CD4-positive, CD25-positive, alpha-beta regulatory T cell (primary cell): ENCODE data around the gene SEC31A. TPM values are rescaled to one million over a fixed set of nuclear protein-coding genes. Genes with fewer than 3 reads are reported as not detected.

Experiments
- ATAC-seq, 2 donors: fragments of 150-1000 bp; cut with Tn5 transposase; one replicate each; pipeline ENCODE4 v1.10.0; 2021; ENCODE audit warnings: low read depth in 2 of 2, moderate number of reproducible peaks in 2 of 2, moderate library complexity in 1 of 2
- DNase-seq, 3 donors: peaks; one replicate each; pipeline versions ENCODE4 v3.0.0 to v3.0.0-alpha.2; 2012 to 2022; ENCODE audit warnings: mixed read lengths in 1 of 3
- H3K27ac ChIP-seq: one replicate; pipeline ENCODE4 v1.7.0; 2013; ENCODE audit warnings: mild to moderate bottlenecking, low read length; ENCODE audit not compliant: insufficient read depth, poor library complexity, severe bottlenecking
- H3K27me3 ChIP-seq: one replicate; pipeline ENCODE4 v1.7.0; 2013; ENCODE audit warnings: low read length; ENCODE audit not compliant: control insufficient read depth, insufficient read depth
- H3K36me3 ChIP-seq: one replicate; pipeline ENCODE4 v1.7.0; 2013; ENCODE audit warnings: mild to moderate bottlenecking, low read length, moderate library complexity; ENCODE audit not compliant: control insufficient read depth, insufficient read depth
- H3K4me1 ChIP-seq: 2 replicates; pipeline ENCODE4 v1.7.0; 2013; ENCODE audit warnings: mild to moderate bottlenecking, low read length; ENCODE audit not compliant: insufficient read depth, control insufficient read depth, poor library complexity, severe bottlenecking
- H3K4me3 ChIP-seq: one replicate; pipeline ENCODE4 v1.7.0; 2013; ENCODE audit warnings: low read depth, mild to moderate bottlenecking, low read length, moderate library complexity
- H3K9me3 ChIP-seq, 2 experiments: 1 replicate in 1 of 2; 2 replicates in 1 of 2; pipeline ENCODE4 v1.7.0; 2013; ENCODE audit warnings: low read length in 2 of 2, mild to moderate bottlenecking in 1 of 2, moderate library complexity in 1 of 2; ENCODE audit not compliant: control insufficient read depth in 2 of 2
- H3K27ac Mint-ChIP-seq, 3 donors: one replicate each; pipeline ENCODE4 v1.8.0; 2020 to 2022; ENCODE audit warnings: mild to moderate bottlenecking in 3 of 3, mixed read lengths in 3 of 3, moderate library complexity in 2 of 3
- H3K27me3 Mint-ChIP-seq: one replicate; pipeline ENCODE4 v1.8.0; 2022; ENCODE audit warnings: mild to moderate bottlenecking, mixed read lengths
- H3K36me3 Mint-ChIP-seq: one replicate; pipeline ENCODE4 v1.8.0; 2020; ENCODE audit warnings: mixed read lengths
- H3K4me1 Mint-ChIP-seq, 4 donors: one replicate each; pipeline ENCODE4 v1.8.0; 2020 to 2022; ENCODE audit warnings: mixed read lengths in 4 of 4, mild to moderate bottlenecking in 1 of 4
- H3K4me3 Mint-ChIP-seq, 4 donors: one replicate each; pipeline ENCODE4 v1.8.0; 2020 to 2022; ENCODE audit warnings: mild to moderate bottlenecking in 4 of 4, mixed read lengths in 4 of 4, moderate library complexity in 3 of 4
- H3K9me3 Mint-ChIP-seq, 7 donors: one replicate each; pipeline ENCODE4 v1.8.0; 2020 to 2022; ENCODE audit warnings: mixed read lengths in 7 of 7, mild to moderate bottlenecking in 3 of 7, moderate library complexity in 2 of 7
- polyA plus RNA-seq, 4 donors: library from polyadenylated mRNA; unstranded; fragments of 300-500 nt; fragmentation: Illumina TruSeq; gene quantifications; one replicate each; pipeline ENCODE4 v1.2.3, GENCODE V29; 2021
- total RNA-seq: library from RNA; stranded (reverse); gene quantifications from one replicate; pipeline ENCODE4 v1.2.3, GENCODE V29; 2022

SEC31A gene
- total and polyA plus RNA-seq, 5 donors from 2014 or later, result 101 to 130 (median 120) TPM

GRCh38 chr4:82891707-82892466 lies 934 bp upstream of the SEC31A start:
- H3K27ac Mint-ChIP-seq, result peak overlapping the region; percentile 96 to 98 (median 98)
- Histone ChIP-seq H3K27ac (peak overlapping the region; percentile 96), H3K4me1 (peaks cover 23% of the 10 kb centered on the region), H3K4me3 (peak overlapping the region; percentile 87), H3K36me3 (peaks cover 28% of the 10 kb centered on the region), H3K27me3 (no peaks in the 10 kb centered on the region), H3K9me3 (no peaks in the 10 kb centered on the region)
- peaks cover 23 to 45% (median 36%) of the 10 kb centered on the region in 4 donors for H3K4me1 Mint-ChIP-seq
- H3K4me3 Mint-ChIP-seq, result peak overlapping the region; percentile 91 to 95 (median 92)
- peaks cover 13% of the 10 kb centered on the region for H3K36me3 Mint-ChIP-seq
- no peaks in the 10 kb centered on the region for H3K9me3 Mint-ChIP-seq
- no peak for ATAC-seq
- peaks cover 4% of the 10 kb centered on the region for H3K27me3 Mint-ChIP-seq
- no peak for DNase-seq

DNA sequence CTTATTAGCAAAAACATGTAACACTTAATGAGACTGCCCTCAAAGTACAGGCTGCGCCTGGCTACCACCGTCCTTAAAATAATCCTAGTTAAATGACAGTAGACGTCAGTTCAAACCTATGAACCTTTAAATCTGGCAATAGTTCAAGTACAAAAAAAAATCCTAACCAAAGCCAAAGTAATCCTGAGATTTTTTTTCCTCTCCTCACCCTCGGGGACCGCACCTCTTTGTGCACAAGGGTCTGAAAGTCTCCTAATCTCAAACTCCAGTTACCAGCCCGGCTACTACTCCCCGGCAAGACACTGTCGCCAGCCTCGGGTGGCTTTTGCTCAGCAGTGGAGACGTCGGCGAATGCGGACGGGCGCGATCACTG lies 439 bp downstream of the SEC31A start:
- no peaks in the 10 kb centered on the region for H3K9me3 Mint-ChIP-seq
- H3K27me3 Mint-ChIP-seq, result peaks cover 4% of the 10 kb centered on the region
- H3K36me3 Mint-ChIP-seq, result peaks cover 10% of the 10 kb centered on the region
- H3K27me3 ChIP-seq, result no peaks in the 10 kb centered on the region
- ATAC-seq (no peak), DNase-seq (no peak)
- peak overlapping the region; percentile 91 to 95 (median 92) for H3K4me3 Mint-ChIP-seq
- H3K27ac Mint-ChIP-seq, result peak overlapping the region; percentile 96 to 98 (median 98)
- peak overlapping the region; percentile 96 for H3K27ac ChIP-seq
- H3K4me3 ChIP-seq, result peak overlapping the region; percentile 99
- H3K4me1 ChIP-seq, result peaks cover 28% of the 10 kb centered on the region
- peaks cover 30 to 50% (median 41%) of the 10 kb centered on the region in 4 donors for H3K4me1 Mint-ChIP-seq
- no peaks in the 10 kb centered on the region for H3K9me3 ChIP-seq
- H3K36me3 ChIP-seq, result peaks cover 26% of the 10 kb centered on the region

- H3K27ac Mint-ChIP-seq, result peak overlapping the region in 1 of 3 donors; percentile 98
- H3K27me3 ChIP-seq, result no peaks in the 10 kb centered on the region
- peaks cover 7% of the 10 kb centered on the region for H3K36me3 Mint-ChIP-seq
- H3K27me3 Mint-ChIP-seq, result peaks cover 4% of the 10 kb centered on the region
- H3K9me3 Mint-ChIP-seq, result no peaks in the 10 kb centered on the region
- H3K9me3 ChIP-seq, result no peaks in the 10 kb centered on the region
- peaks cover 15% of the 10 kb centered on the region for H3K36me3 ChIP-seq
- peaks cover 28% of the 10 kb centered on the region for H3K4me1 ChIP-seq
- peaks cover 39 to 60% (median 42%) of the 10 kb centered on the region in 4 donors for H3K4me1 Mint-ChIP-seq
- H3K27ac ChIP-seq, result no peak overlapping the region
- peak overlapping the region; percentile 91 to 95 (median 92) for H3K4me3 Mint-ChIP-seq
- no peak for DNase-seq
- peak overlapping the region; percentile 99 for H3K4me3 ChIP-seq
- no peak for ATAC-seq
These were observed 1.7 kb downstream of the SEC31A start for GRCh38 chr4:82889287-82889686.

DNA sequence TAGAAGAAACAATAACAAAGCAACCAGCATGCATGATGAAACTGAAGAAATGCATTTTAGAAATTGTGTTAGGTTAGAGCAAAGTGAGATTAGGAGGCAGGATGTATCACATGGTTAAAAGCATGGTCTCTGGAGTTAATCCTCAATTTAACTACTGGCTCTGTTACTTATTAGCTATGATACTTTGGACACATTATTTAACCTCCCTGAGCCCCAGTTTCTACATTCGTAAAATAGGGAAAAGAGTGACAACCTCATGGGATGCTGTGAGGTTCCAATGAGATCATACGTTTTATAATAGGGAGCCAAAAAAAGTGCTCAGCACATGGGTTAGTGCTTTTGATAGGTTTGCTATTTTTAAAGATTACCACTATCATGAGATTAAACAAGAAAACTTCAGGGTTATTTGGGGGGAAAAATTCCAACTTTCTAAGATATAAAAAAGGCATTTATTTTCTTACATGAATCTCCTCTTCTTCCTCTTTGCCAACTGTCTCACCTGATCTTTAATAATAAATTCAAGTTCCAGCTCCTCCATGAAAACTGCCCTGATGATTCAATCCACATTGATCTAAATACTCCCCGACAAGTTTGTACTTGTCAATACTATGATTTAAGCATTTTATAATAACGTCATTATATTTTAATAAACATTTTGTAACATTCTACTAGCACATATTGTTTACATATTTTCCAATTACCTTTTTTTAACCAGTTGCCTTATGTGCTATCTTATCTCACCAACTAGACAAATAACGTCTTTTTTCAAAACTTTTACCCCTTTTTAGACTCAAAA lies 4.6 kb downstream of the SEC31A start:
- ATAC-seq, result no peak
- H3K36me3 ChIP-seq, result peaks cover 3% of the 10 kb centered on the region
- no peak for DNase-seq
- peaks cover 4% of the 10 kb centered on the region for H3K27me3 Mint-ChIP-seq
- no peaks in the 10 kb centered on the region for H3K9me3 Mint-ChIP-seq
- peak overlapping the region in 1 of 3 donors; percentile 49 for H3K27ac Mint-ChIP-seq
- H3K27ac ChIP-seq, result no peak overlapping the region
- H3K36me3 Mint-ChIP-seq, result peaks cover 10% of the 10 kb centered on the region
- H3K4me1 ChIP-seq, result peaks cover 23% of the 10 kb centered on the region
- H3K9me3 ChIP-seq, result no peaks in the 10 kb centered on the region
- no peak overlapping the region for H3K4me3 ChIP-seq
- H3K4me3 Mint-ChIP-seq, result peak overlapping the region in 1 of 4 donors; percentile 10
- peaks cover 44 to 69% (median 44%) of the 10 kb centered on the region in 4 donors for H3K4me1 Mint-ChIP-seq
- no peaks in the 10 kb centered on the region for H3K27me3 ChIP-seq

DNA sequence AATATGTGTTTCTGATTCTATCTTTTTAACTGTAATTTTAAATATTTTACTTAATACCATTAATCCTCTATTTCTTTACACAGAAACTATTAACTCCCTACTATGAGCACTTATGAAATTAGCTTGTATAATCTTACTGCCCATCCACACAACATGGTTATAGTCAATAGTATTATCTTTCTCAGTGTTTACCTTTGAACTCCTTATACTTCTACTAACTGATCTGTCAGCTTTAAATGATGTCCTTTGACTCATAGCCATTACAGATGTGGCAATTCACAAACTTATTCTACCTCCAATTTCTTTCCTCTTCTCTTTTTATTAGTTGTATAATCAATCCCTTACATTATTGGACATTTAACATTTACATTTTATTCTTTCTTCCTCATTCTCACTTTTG lies 5.5 kb downstream of the SEC31A start:
- H3K4me1 Mint-ChIP-seq, result peaks cover 44 to 71% (median 48%) of the 10 kb centered on the region in 4 donors
- H3K27ac Mint-ChIP-seq, result peak overlapping the region in 1 of 3 donors; percentile 49
- no peak overlapping the region for H3K27ac ChIP-seq
- H3K27me3 ChIP-seq, result no peaks in the 10 kb centered on the region
- peak overlapping the region in 1 of 4 donors; percentile 26 for H3K4me3 Mint-ChIP-seq
- H3K9me3 Mint-ChIP-seq, result no peaks in the 10 kb centered on the region
- H3K9me3 ChIP-seq, result no peaks in the 10 kb centered on the region
- peaks cover 21% of the 10 kb centered on the region for H3K4me1 ChIP-seq
- ATAC-seq (no peak), DNase-seq (no peak)
- no peak overlapping the region for H3K4me3 ChIP-seq
- peaks cover 6% of the 10 kb centered on the region for H3K36me3 ChIP-seq
- H3K36me3 Mint-ChIP-seq, result peaks cover 14% of the 10 kb centered on the region
- peaks cover 2% of the 10 kb centered on the region for H3K27me3 Mint-ChIP-seq

DNA sequence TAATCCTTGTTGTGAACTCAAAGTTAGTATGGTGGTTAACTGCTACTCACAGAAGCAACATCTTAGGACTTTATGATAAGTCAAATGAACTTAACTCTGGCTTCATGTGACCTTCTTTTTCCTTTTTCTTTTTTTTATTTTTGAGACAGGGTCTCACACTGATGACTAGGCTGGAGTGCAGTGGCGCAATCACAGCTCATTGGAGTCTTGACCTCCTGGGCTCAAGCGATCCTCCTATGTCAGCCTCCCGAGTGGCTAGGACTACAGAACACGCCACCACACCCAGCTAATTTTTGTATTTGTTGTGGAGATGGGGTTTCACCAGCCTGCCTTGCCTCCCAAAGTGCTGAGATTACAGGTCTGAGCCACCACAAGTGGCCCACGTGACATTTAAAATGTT lies 22.4 kb downstream of the SEC31A start:
- Histone ChIP-seq H3K9me3 (no peaks in the 10 kb centered on the region), H3K27ac (no peak overlapping the region), H3K27me3 (no peaks in the 10 kb centered on the region), H3K4me1 (peaks cover 27% of the 10 kb centered on the region), H3K4me3 (no peak overlapping the region), H3K36me3 (peaks cover 72% of the 10 kb centered on the region)
- Mint-ChIP-seq H3K4me3 (no peak overlapping the region), H3K4me1 (peaks cover 14 to 29% (median 22%) of the 10 kb centered on the region in 4 donors), H3K36me3 (peaks cover 43% of the 10 kb centered on the region), H3K27me3 (no peaks in the 10 kb centered on the region), H3K9me3 (peaks cover 0 to 1% (median 0%) of the 10 kb centered on the region in 7 donors), H3K27ac (no peak overlapping the region)
- no peak for ATAC-seq
- no peak for DNase-seq

DNA sequence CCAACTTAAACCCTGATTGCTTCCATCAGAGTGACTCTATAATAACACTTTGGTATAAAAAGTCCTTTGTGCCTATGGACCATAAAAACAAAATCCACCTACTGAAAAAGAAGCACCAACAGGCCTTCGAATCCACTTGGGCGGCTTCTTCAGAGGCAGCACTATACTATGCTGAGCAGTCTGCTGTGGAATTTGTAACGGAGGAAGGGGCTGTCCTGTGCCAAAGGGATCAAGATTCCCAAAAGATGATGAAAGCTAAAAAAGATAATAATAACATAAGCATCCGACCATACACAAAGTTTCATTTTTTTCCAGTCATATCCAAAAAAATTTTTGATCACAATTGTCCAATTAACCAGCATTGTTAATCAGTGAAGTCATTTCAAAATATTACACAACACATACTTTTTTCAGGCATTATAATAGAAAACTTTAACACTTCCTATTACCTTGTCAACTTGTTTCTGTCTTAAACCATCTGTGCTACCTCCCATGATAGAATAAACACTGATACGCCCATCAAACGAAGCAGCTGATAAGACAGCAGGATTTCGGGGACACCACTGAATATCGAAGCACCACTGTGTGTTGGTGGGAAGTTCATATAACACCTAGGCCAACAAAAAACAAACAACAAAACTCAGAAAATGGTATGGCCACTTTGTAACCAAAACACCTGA lies 24.1 kb downstream of the SEC31A start:
- Mint-ChIP-seq H3K9me3 (peaks cover 0 to 1% (median 0%) of the 10 kb centered on the region in 7 donors), H3K4me1 (peaks cover 14 to 29% (median 21%) of the 10 kb centered on the region in 4 donors), H3K27ac (peak overlapping the region; percentile 79 to 86 (median 84)), H3K4me3 (peak overlapping the region in 1 of 4 donors; percentile 15), H3K27me3 (no peaks in the 10 kb centered on the region), H3K36me3 (peaks cover 49% of the 10 kb centered on the region)
- Histone ChIP-seq H3K9me3 (no peaks in the 10 kb centered on the region), H3K4me1 (peaks cover 27% of the 10 kb centered on the region), H3K36me3 (peaks cover 71% of the 10 kb centered on the region), H3K27me3 (no peaks in the 10 kb centered on the region), H3K27ac (peak overlapping the region; percentile 65), H3K4me3 (no peak overlapping the region)
- DNase-seq (no peak), ATAC-seq (no peak)
